ENCODE data around the gene USH1C.
A peak's percentile ranks its signal among the peaks of the same experiment; 100 is the strongest.

The USH1C gene

DNA sequence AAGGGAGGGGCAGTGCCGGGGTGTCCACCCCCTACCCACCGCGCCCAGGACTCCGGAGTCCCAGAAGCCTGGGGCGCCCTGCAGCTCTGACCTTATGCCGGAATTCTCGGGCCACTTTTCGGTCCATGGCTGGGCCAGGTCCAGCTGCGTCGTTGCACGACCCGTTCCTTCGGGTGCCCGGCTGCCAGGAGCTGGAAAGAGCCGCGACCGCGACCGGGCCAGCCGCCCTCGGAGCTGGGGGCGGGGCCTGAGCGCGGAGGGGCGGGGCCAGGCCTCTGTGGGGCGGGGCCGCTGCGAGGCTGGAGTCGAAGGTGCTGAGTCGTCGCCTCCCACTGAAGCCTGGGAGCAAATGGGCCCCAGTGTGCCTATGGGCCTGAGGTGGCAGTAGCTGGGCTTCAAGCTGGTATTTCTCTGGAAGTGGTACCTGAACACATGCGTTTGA lies at the start of gene USH1C:
USH1C (minus strand) TSS at position 236 of the 442 bp plus-strand sequence; CDS start at position 127, 109 bp downstream.
- DNase-seq, result peak; percentile 28

- no peak for DNase-seq
Measured at GRCh38 chr11:17593466-17594245, 49.4 kb upstream of the USH1C start.

DNA sequence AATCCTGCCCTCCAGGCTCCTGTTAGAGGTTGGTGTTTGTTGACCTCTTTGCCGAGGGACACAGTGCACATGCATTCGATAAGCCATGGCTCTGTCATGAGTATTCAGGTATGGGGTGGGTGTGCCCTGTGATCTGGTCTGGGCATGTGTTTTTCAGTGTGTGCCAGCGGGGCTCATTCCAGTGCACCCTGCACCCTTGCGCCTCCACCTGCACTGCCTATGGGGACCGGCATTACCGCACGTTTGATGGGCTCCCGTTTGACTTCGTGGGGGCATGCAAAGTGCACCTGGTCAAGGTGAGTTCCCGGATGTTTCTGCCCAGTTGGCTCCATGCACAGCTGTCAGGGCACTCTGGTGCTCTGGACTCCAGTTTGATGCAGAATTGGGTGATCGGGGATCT lies 47.1 kb upstream of the USH1C start:
- DNase-seq, result no peak

GRCh38 chr11:17590463-17590862 lies 46.2 kb upstream of the USH1C start:
- DNase-seq, result no peak

- DNase-seq, result no peak
Measured at GRCh38 chr11:17588721-17589120, 44.5 kb upstream of the USH1C start.

GRCh38 chr11:17588166-17588565 lies 44.0 kb upstream of the USH1C start:
- no peak for DNase-seq

DNA sequence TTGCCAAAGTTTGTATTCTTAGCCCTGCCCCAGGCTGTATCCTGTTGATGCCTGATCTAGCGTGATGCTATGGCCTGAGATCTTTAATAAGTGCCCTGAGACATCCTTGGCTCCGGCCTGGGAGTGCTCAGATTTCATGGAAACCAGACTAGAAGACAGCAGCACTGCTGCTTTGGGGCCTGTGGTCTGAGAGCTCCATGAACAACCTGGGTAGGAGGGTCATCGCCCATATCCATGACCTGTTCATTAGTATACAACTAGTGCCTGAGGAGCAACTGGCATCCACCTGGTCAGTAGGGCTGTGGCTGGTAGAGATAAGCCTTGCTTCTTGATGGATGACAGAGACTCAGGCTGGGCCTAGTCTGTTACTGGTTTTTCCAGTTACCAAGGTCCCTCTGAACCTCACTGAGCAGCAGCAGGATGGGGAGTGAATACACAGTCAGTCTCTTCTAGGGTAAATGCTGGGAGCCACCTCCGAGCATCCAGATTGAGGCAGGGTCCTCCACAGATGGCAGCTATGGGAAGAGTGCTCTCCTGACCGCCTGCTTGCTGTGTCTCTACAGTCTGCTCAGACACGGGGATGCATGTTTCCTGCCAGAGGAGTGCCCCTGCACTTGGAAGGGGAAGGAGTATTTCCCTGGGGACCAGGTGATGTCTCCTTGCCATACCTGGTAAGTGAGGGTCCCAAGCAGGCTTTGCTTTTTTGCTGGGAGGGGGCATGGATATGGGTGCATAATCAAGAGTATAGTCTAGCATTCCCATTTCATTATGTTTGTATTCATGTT lies 41.9 kb upstream of the USH1C start:
- no peak for DNase-seq

GRCh38 chr11:17581732-17582053 lies 37.5 kb upstream of the USH1C start:
- DNase-seq, result no peak

- no peak for DNase-seq
Measured at GRCh38 chr11:17581036-17581731, 37.0 kb upstream of the USH1C start.

GRCh38 chr11:17580271-17580670 lies 36.1 kb upstream of the USH1C start:
- DNase-seq, result no peak

- no peak for DNase-seq
Measured at GRCh38 chr11:17579451-17579850, 35.2 kb upstream of the USH1C start.

GRCh38 chr11:17578958-17579357 lies 34.7 kb upstream of the USH1C start:
- no peak for DNase-seq

DNA sequence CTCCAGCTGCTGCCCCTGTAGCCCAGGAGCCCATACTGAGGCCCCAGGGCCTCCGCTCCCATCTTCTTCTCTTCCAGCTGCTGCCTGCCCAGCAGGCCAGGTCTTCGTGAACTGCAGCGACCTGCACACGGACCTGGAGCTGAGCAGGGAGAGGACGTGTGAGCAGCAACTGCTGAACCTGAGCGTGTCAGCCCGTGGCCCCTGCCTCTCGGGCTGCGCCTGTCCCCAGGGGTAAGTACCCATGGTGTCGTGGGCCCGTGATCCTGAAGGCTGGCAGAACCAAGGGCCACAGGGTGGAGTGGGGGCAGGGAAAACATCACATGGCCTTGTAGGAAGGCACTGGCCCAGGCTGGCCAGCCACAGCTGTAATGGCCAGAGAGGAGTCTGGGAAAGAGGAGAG lies 34.1 kb upstream of the USH1C start:
- DNase-seq, result no peak

GRCh38 chr11:17575431-17576425 lies 31.5 kb upstream of the USH1C start:
- no peak for DNase-seq

DNA sequence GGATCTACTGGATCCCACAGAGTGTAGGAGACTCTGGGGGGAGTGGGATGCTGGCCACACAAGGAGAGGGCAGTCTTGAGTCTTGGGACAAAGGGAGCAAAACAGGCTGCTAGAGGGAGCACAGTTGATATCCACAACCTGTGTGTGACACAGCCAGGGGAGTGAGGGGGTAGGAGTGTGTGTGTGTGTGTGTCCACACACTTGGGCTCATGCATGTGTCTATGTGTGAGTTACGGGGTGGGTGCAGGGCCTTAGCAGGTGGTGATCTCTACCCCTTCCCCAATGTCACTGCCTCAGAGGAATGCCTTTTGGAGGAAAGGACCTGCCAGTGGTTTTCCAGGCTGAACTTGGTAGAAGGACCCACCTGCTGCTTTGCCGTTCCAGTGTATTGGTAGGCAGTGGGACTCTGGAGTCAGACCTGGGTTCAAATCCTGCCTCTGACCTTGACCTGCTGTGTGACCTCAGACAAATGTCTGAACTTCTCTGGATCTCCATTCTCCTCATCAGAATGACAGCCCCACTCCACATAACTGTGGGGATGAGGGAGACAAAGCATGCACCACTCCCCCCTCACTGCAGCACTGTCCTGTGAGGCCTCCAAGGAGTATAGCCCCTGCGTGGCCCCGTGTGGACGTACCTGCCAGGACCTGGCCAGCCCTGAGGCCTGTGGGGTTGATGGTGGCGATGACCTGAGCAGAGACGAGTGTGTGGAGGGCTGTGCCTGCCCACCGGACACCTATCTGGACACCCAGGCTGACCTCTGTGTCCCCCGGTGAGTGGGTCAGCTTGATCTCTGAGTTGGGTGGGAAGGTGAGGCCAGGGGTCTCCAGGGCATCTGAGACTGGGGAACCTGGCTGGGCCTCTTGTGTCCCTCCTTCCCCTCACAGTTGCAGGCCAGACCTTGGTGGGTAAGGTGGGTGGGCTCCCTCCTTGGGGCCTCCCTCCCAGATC lies 30.2 kb upstream of the USH1C start:
- no peak for DNase-seq

- DNase-seq, result no peak
Measured at GRCh38 chr11:17573526-17573925, 29.3 kb upstream of the USH1C start.

- no peak for DNase-seq
Measured at GRCh38 chr11:17572791-17573460, 28.7 kb upstream of the USH1C start.

DNA sequence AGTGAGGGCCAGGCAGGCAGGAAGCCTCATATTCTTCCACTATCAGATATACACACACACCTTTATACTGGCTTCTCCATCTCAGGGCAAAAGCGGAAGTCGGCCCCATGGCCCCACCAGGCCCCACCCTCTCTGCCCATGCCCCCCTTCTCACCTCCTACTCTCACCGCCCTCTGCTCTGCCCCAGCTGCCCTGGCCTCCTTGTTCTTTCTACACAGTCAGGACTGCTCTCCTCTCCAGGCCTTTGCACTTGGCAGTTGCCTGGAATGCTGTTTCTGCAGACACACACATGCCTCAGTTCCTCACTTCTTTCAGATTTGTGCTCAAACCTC lies 28.1 kb upstream of the USH1C start:
- DNase-seq, result no peak

- DNase-seq, result no peak
Measured at GRCh38 chr11:17571431-17572358, 27.5 kb upstream of the USH1C start.

- DNase-seq, result no peak
Measured at GRCh38 chr11:17570034-17570433, 25.8 kb upstream of the USH1C start.

Measured in stimulated activated CD4-positive, alpha-beta T cell treated with anti-CD3 and anti-CD28 coated beads, Interleukin-12 subunit alpha, Interleukin-12 subunit beta, amount 100 ng/mL, for 4 hours (primary cell).